H4 (cell line): ENCODE measurements around the gene CARM1. TPM values are rescaled to one million over a fixed set of nuclear protein-coding genes. Genes with fewer than 3 reads are reported as not detected.
"Not testable (repeated sequence)": the region's sequence is repeated elsewhere in the genome, so short reads cannot be mapped to it uniquely, and the experiment has no call there.

ENCODE experiments used
- DNase-seq: peaks from one replicate; pipeline ENCODE4 v3.0.0-alpha.2; 2015; ENCODE audit warnings: low spot score
- total RNA-seq: library from RNA; depleted of rRNA; stranded (reverse); fragments of >200 nt; shearing (Covaris generic); gene quantifications from 2 replicates; pipeline ENCODE4 v1.2.3, GENCODE V29; 2014

Gene CARM1
- total RNA-seq, 1 experiment from 2014 or later = 21.0 TPM

DNA sequence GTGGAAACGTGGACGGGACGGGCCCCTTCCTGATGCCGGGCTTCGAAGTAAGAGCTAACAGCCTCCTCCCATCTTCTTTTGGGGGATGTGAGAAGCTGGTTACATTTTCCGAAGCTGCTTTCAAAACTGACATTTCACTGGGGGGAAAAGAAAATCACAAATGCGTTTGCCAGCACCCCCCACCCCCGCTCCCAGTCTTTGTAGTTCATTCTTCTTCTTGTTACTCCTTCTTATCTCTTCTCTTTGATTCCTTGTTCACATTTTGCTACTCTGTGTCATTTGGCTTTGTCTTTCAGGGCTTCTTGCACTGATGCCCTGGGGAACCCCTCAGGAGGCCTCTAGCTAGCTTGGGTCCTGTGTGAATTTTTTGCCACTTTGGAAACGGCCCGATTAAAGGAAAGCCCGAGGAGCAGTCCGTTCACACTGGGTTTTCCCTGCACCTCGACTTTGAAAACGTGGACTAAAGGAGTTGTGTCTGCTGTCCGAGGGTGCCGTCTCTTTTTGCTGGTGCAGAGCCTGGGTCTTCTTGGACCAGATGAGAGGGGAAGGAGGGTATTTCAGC, 1.3 kb downstream of the CARM1 start:
- DNase-seq = no peak

GRCh38 chr19:10874024-10874423, 2.7 kb downstream of the CARM1 start:
- no peak for DNase-seq

DNA sequence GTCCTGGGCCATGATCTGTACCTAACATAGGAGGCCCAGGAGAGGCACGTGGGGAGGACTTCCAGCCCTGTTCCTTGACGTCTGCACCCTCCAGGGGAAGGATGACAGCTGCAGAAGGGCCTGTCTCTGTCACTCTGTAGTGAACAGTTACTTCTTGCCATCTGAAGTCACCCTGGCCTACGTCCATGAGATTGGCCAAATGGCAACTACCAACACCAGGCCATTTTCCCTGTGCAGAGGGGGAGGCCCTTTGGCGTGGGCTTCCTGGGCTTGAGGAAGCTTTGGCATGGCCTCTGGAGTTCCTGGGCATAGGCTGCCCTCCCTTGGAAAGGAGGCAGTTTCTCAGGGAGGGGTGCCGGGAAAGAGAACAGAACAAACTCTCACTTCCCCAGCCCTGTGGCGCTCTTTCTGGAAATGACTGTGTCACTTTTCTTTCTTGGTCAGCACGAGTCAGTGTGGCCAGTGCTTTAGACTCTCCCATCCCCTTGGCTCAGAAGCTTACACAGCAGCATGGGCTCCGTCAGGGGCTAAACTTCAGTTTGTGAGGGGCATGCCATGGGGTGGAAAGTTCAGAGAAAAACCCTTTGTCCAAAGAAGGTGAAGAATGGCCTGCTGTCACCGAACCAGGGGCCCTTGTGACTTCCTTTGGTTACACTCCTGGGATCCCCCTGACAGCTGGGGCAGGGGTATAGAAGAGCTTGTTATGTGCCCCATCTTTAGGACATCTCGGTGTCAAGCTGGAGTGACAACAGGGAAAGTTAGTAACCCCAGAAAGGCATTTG, 5.3 kb downstream of the CARM1 start:
- no peak for DNase-seq

- not testable (repeated sequence) for DNase-seq
These were observed 6.3 kb downstream of the CARM1 start for GRCh38 chr19:10877608-10878007.

DNA sequence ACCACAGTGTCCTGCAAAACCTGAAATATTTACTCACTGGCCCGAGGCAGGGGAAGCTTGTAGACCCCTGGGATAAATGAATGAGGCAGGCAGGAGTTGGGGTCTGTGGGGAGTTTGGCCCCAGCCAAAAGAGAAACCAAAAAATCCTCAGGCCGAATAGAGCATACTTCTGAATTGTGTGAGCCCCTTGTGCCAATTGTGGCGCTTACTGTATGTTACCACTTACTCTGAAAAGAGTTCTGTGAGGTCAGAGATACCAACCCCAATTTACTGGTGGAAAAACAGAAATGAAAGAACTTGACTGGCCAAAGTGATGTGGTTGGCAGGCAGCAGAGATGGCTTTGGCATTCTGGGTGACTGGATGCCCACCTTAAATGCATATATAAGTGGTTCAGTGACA, 6.9 kb downstream of the CARM1 start:
- DNase-seq = no peak

DNA sequence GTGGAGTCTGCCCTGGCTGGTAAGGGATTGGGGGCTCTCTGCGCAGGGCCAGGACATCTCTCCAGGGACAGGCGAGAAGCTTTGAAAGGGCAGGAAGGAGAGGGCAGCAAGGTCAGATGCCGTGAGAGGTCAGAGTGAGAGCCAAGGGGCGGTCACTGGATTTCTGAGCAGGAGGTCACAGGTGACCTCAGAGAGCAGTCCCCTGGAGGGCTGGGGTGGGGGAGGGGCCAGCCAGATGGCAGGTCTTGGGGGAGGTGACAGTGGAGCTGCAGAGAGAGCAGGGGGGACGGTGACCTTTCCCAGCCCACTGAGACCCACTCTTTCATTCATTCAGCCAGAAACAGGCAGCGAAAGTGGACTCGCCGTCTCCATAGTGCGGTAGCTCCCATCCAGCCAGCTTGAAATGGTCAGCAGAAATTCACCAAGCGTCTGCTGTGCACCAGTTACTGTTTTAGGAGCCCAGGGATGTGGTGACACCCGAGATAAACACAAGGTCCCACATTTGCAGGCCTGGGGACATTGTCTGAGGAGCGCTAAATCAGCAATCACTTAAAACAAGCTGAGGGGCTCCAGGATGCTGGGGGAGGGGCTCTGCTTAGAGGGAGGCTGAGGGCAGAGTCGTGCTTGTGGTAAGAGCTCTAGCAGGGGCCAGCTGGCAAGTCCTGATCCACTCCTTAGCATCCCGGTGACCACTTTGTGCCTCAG, 10.2 kb downstream of the CARM1 start:
- no peak for DNase-seq

DNA sequence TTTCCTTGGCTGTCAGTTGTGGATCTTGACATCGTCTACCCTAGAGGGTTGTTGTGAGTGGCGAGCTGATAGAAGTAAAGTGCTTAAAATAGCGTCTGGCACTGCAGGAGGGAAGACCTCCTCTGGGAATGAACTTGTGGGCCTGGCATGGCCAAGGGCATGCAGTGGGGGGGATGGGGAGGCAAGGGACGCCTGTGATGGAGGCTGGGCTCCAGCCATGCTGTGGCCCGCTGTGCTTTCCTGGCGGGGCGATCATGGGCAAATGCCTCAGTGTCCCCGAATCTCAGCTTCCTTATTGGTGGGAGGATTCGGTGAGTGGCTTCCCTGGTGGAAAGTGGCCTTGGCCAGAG, 10.7 kb downstream of the CARM1 start:
- no peak for DNase-seq

DNA sequence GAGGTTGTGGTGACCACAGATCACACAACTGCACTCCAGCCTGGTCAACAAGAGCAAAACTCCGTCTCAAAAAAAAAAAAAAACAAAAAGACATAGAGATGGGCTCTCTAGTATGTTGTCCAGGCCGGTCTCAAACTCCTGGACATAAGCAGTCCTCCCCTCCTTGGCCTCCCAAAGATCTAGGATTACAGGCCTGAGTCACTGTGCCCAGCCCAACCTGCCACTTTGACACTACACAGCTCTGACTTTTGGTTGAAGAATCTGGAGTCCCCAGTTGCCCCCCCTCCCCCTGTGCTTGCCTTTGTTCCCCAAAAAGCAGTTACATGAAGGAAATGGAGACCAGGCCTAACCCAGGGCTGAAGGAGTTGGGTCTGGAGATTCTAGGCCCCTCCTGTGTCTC, 12.9 kb downstream of the CARM1 start:
- no peak for DNase-seq

- DNase-seq = no peak
These were observed 14.1 kb downstream of the CARM1 start for GRCh38 chr19:10885201-10886169.

DNA sequence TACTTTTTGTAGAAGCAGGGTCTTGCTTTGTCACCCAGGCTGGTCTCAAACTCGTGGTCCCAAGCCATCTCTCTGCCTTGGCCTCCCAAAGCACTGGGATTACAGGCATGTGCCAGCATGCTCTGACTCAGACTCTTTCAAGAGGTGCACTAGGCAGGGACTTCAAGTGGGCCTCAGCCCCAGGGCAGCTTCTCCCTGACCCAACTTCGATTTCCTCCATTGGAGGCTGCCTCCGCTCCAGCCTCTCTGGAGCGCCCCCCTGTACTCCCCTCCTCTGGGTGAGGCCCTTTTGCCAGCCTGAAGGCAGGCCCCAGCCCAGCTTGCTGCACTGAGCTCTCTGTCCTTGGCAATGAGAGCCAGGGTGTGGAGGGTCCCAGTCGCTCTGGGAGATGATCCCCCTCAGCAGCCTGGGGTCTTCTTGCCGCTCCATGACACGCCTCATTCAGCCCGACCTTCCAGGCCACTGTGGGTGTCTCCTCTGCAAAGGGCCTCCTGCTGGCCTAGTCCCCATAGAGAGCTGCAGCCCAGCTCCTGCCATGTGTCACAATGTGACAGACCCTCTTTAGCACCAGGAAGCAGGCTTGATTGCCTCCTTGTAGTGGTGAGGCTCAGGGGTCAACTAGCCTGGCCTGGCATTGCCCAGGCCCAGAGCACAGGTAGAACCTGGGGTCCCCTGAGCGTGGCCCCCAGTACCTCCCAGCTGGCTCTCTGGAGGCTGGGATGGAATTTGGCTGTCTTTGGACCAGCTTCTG, 16.4 kb downstream of the CARM1 start:
- no peak for DNase-seq

DNA sequence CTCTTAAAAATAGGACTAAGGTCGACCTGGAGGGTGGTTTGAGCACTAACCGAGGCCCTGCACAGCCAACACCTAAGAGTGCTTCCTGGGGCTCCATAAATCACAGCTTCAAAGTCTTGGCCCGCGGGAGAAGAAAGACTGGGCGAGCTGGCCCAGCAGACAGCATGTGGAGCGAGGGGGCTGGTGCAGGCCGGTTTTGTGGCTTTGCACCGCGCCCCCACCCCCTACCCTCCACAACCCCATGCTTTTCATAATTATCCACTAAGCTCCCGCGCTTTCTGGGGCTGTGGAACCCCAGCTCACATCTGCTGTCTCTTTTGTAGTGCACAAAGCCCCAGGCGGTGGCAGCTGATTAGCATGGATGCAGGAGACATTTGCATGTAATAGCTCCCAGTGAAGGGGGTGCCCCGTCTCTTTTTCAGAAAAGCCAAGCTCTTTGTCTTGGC, 17.1 kb downstream of the CARM1 start:
- no peak for DNase-seq

DNA sequence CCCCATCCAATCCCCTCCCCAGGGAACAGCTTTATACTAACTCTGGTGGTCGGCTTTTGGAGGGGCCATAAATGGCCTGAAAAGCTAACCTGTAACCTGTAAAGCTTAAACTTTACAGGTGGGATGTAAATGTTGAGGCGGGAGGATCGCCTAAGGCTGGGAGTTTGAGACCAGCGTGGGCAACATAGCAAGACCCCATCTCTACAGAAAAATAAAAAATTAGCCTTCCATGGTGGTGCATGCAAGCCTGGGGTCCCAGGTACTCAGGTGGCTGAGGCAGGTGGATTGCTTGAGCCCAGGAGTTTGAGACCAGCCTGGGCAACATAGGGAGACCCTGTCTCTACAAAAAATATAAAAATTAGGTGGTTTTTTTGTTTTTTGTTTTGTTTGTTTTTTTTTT, 18.5 kb downstream of the CARM1 start:
- DNase-seq = no peak

- no peak for DNase-seq
These were observed 20.2 kb downstream of the CARM1 start for GRCh38 chr19:10891405-10892086.

GRCh38 chr19:10892256-10892655, 20.9 kb downstream of the CARM1 start:
- no peak for DNase-seq

- no peak for DNase-seq
These were observed 23.5 kb downstream of the CARM1 start for GRCh38 chr19:10894911-10895213.

DNA sequence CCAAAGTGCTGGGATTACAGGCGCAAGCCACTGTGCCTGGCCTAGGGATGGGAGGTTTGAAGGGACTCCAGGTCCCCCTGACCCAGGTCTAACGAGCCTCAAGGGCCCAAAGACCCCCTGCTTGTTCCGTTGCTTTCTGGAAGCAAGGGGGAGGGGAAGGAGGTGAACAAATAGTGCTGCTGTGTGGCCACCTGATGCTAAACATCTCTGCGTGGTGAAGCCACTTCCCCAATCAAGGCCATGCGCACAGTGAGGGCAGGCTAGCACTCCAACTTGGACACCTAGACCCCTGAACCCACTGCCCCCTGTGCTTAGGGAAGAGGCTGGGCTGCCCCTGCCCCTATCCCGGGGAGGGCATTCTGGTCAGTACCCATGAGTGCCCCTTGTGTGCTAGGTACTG, 24.0 kb downstream of the CARM1 start:
- no peak for DNase-seq

- DNase-seq = no peak
These were observed 24.6 kb downstream of the CARM1 start for GRCh38 chr19:10895920-10896319.

- no peak for DNase-seq
These were observed 25.6 kb downstream of the CARM1 start for GRCh38 chr19:10896851-10897526.

- DNase-seq = no peak
These were observed 27.3 kb downstream of the CARM1 start for GRCh38 chr19:10898633-10899032.

DNA sequence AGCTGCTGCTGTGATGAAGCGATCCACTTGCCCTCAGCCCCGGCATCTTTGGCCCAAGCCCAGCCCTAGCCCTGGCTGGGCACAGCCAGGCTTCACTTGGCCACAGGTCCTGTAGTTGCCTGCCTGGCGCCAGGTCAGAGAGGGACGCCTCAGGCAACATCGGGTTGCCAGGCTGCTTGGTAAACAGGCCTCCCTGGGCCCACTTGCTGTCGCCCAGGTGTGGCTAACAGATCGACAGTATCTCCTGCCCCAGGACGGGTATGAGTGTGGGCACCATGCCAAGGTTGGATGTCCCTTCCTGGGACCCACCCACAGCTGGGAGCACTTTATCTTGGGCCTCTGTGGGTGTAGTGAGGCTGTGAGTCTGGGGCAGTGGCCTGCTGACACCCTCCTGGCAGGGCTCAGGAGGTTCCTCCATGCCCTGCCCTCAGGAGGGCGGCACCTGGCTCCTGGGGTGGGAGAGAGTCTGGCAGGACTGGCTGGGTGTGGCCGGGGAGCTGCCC, 27.8 kb downstream of the CARM1 start:
- DNase-seq = no peak
